Measurements from ENCODE around the gene PIGZ.

GRCh38 chr3:196985954-196986885 is 17.6 kb upstream of the PIGZ start:
- TF ChIP-seq CTCF (IDR thresholded peaks at IDR 0.05; ENCODE audit: poor library complexity) (no peak), EZH2 (IDR thresholded peaks at IDR 0.05; ENCODE audit: borderline replicate concordance) (no peak)

Measured in hepatocyte (in vitro differentiated cells).